ENCODE measurements around the gene ITGA6. TPM values are rescaled to one million over a fixed set of nuclear protein-coding genes. Genes with fewer than 3 reads are reported as not detected.

The ITGA6 gene
- total RNA-seq, 1 donor from 2014 or later = 83.8 TPM

DNA sequence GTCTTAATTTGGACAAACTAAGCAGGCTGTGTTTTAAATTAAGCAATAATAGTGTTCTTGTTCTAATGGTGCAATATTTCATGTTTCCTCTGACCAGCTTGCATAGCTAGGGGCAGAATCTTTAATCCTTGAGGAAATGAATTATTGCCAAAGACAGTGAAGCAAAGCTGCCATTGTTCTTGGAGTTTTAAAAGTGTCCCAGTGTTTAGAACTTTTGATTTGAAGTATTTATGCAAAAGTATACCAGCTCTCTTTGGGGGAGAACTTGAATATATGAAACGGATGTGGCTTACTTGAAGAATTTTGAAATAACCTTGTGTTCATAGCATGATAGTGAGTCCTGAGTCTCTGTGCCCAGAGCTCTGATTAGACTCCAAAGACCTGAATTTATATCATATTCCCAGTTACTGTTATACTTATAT, 33.4 kb downstream of the ITGA6 start:
- H3K9me3 Mint-ChIP-seq (ENCODE audit: low read depth) = no peaks in the 10 kb centered on the region
- TF ChIP-seq, protein P1, sequence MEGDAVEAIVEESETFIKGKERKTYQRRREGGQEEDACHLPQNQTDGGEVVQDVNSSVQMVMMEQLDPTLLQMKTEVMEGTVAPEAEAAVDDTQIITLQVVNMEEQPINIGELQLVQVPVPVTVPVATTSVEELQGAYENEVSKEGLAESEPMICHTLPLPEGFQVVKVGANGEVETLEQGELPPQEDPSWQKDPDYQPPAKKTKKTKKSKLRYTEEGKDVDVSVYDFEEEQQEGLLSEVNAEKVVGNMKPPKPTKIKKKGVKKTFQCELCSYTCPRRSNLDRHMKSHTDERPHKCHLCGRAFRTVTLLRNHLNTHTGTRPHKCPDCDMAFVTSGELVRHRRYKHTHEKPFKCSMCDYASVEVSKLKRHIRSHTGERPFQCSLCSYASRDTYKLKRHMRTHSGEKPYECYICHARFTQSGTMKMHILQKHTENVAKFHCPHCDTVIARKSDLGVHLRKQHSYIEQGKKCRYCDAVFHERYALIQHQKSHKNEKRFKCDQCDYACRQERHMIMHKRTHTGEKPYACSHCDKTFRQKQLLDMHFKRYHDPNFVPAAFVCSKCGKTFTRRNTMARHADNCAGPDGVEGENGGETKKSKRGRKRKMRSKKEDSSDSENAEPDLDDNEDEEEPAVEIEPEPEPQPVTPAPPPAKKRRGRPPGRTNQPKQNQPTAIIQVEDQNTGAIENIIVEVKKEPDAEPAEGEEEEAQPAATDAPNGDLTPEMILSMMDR (IDR thresholded peaks at IDR 0.05; ENCODE audit: unreplicated experiment) = no peak
- H3K4me1 Mint-ChIP-seq (ENCODE audit: low read depth) = peaks cover 14% of the 10 kb centered on the region
- no peak for DNase-seq (ENCODE audit: low spot score, unreplicated experiment)
- peaks cover 24% of the 10 kb centered on the region for H3K27me3 Mint-ChIP-seq
- H3K27ac Mint-ChIP-seq = no peak overlapping the region
- H3K4me3 Mint-ChIP-seq (ENCODE audit: low read depth) = no peak overlapping the region
- peaks cover 2% of the 10 kb centered on the region for H3K36me3 Mint-ChIP-seq (ENCODE audit: insufficient read depth)

- Mint-ChIP-seq H3K9me3 (ENCODE audit: low read depth) (no peaks in the 10 kb centered on the region), H3K4me1 (ENCODE audit: low read depth) (peaks cover 13% of the 10 kb centered on the region), H3K27ac (no peak overlapping the region), H3K36me3 (ENCODE audit: insufficient read depth) (peaks cover 3% of the 10 kb centered on the region), H3K4me3 (ENCODE audit: low read depth) (no peak overlapping the region), H3K27me3 (peaks cover 23% of the 10 kb centered on the region)
- peak; percentile 59 for DNase-seq (ENCODE audit: low spot score, unreplicated experiment)
- TF ChIP-seq, protein P1 (IDR thresholded peaks at IDR 0.05; ENCODE audit: unreplicated experiment) = peak; percentile 88
Observed at GRCh38 chr2:172461591-172462372, 34.4 kb downstream of the ITGA6 start.

DNA sequence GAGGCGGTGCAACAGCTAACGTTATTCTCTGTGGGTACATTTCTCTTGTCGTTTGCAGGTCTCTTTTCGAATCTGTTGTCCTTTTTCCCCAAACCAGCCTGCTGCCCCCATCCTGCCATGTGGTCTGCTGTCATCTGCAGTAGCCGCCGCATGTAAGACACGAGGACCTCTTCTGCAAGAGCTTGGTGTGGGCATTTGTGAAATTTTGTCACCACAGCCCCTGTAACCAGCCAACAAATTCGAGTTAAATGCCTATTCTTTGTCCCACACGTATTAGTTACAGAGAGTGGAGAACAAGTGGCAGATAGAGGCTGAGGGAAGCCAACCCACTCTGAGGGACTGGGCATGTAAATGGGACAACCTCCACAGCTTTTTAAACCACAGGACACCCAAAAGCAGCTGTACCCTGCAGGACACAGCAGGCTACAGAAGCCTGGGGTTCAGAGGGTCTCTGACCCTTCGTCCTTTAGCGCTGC, 35.0 kb downstream of the ITGA6 start:
- Mint-ChIP-seq H3K4me3 (ENCODE audit: low read depth) (no peak overlapping the region), H3K27me3 (peaks cover 23% of the 10 kb centered on the region), H3K36me3 (ENCODE audit: insufficient read depth) (peaks cover 5% of the 10 kb centered on the region), H3K4me1 (ENCODE audit: low read depth) (peaks cover 13% of the 10 kb centered on the region), H3K9me3 (ENCODE audit: low read depth) (no peaks in the 10 kb centered on the region), H3K27ac (no peak overlapping the region)
- TF ChIP-seq, protein P1 (IDR thresholded peaks at IDR 0.05; ENCODE audit: unreplicated experiment) = no peak
- DNase-seq (ENCODE audit: low spot score, unreplicated experiment) = no peak

DNA sequence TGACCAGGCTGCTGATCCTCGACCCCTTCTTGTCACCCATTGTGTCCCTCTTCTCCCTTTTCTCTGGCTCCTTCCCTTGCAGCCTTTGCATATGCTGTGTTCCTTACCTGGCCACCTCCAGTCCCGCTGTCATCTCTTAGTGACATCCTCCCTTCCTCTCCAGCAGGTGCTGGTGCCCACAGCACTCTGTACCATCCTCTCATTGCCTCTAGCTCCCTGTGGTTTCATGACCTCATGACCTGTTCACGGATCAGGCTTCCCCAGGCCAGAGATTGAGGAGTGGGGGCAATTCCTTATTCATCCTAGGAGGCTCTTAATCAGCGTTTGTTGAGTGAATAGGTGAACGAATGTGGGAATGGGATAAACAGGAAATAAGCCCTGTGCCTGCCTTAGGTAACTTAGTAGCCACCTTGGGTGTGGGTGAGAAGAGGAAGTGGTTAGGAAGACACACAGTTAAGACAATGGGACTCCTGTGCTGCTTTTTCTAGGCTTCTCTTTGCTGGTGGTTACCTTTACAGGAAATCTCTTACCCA, 35.5 kb downstream of the ITGA6 start:
- Mint-ChIP-seq H3K4me1 (ENCODE audit: low read depth) (peaks cover 13% of the 10 kb centered on the region), H3K27ac (no peak overlapping the region), H3K9me3 (ENCODE audit: low read depth) (no peaks in the 10 kb centered on the region), H3K27me3 (peaks cover 18% of the 10 kb centered on the region), H3K4me3 (ENCODE audit: low read depth) (no peak overlapping the region), H3K36me3 (ENCODE audit: insufficient read depth) (peaks cover 8% of the 10 kb centered on the region)
- TF ChIP-seq, protein P1 (IDR thresholded peaks at IDR 0.05; ENCODE audit: unreplicated experiment) = no peak
- DNase-seq (ENCODE audit: low spot score, unreplicated experiment) = no peak

GRCh38 chr2:172464400-172465129, 37.2 kb downstream of the ITGA6 start:
- Mint-ChIP-seq H3K36me3 (ENCODE audit: insufficient read depth) (peaks cover 9% of the 10 kb centered on the region), H3K4me1 (ENCODE audit: low read depth) (peaks cover 13% of the 10 kb centered on the region), H3K27ac (peak overlapping the region; percentile 59), H3K27me3 (peaks cover 7% of the 10 kb centered on the region), H3K4me3 (ENCODE audit: low read depth) (no peak overlapping the region), H3K9me3 (ENCODE audit: low read depth) (no peaks in the 10 kb centered on the region)
- DNase-seq (ENCODE audit: low spot score, unreplicated experiment) = no peak
- TF ChIP-seq, protein P1 (IDR thresholded peaks at IDR 0.05; ENCODE audit: unreplicated experiment) = no peak
